GM12878 (cell line): ENCODE results near the gene MRPL46. TPM values are rescaled to one million over a fixed set of nuclear protein-coding genes. Genes with fewer than 3 reads are reported as not detected.
A peak's percentile ranks its signal among the peaks of the same experiment; 100 is the strongest.

Experiments
- ATAC-seq: fragments of 200-7000 bp; cut with Tn5 transposase; 3 replicates; pipeline ENCODE4 v1.9.1; 2020; ENCODE audit warnings: mild to moderate bottlenecking, moderate library complexity
- BruUV-seq: library from RNA; stranded (reverse); fragments of 400-500 nt; replicated peaks from 2 replicates; lab custom pipeline; 2021; lab: Mats Ljungman, UMichigan
- CTCF ChIA-PET: fragments of 300-600 bp; sonication (Branson Sonifier 250); formaldehyde crosslinking; extraction: SDS; loops from one replicate; lab custom pipeline; 2021; ENCODE audit warnings: inconsistent platforms; lab: Yijun Ruan, JAX
- POLR2A ChIA-PET: fragments of 350-600 bp; formaldehyde crosslinking; extraction: SDS; loops from one replicate; lab custom pipeline; 2021; ENCODE audit warnings: inconsistent platforms; lab: Charles Lee
- RAD21 ChIA-PET: fragments of 300-600 bp; sonication (Branson Sonifier 250); formaldehyde crosslinking; loops from one replicate; lab custom pipeline; 2023; ENCODE audit warnings: antibody characterized with exemption; ENCODE audit not compliant: unreplicated experiment; lab: Charles Lee
- SMC1A ChIA-PET: fragments of 300-600 bp; sonication (Branson Sonifier 250); formaldehyde crosslinking; loops from one replicate; lab custom pipeline; 2023; ENCODE audit not compliant: unreplicated experiment, uncharacterized antibody; lab: Charles Lee
- DNase-seq: peaks from one replicate; pipeline ENCODE4 v3.0.0-alpha.2; 2011; ENCODE audit warnings: low read depth, low spot score
- FAIRE-seq: peaks from 3 replicates; lab custom pipeline; 2011; peaks lifted over from hg19 to GRCh38; lab: Jason Lieb, UNC
- H2AFZ ChIP-seq: 2 replicates; pipeline ENCODE4 v1.6.0; 2011; ENCODE audit warnings: low read depth, low read length, control low read depth; ENCODE audit not compliant: control insufficient read depth
- H3K27ac ChIP-seq: 2 replicates; pipeline ENCODE4 v1.5.1; 2011; ENCODE audit warnings: control low read depth; ENCODE audit not compliant: control insufficient read depth, insufficient read depth
- H3K27me3 ChIP-seq, 2 experiments: replicated peaks in 1 of 2; 2 replicates each; pipeline versions ENCODE4 v1.6.0 to v1.6.1; 2011; ENCODE audit warnings: low read length in 1 of 2; ENCODE audit not compliant: control insufficient read depth in 2 of 2, insufficient read depth in 2 of 2
- H3K36me3 ChIP-seq, 2 experiments: 2 replicates each; pipeline ENCODE4 v1.5.1; 2011; ENCODE audit warnings: low read length in 1 of 2; ENCODE audit not compliant: control insufficient read depth in 2 of 2, insufficient read depth in 2 of 2
- H3K4me1 ChIP-seq: 2 replicates; pipeline ENCODE4 v1.6.1; 2011; ENCODE audit warnings: mild to moderate bottlenecking, low read length, moderate library complexity, mixed read lengths; ENCODE audit not compliant: control insufficient read depth, insufficient read depth
- H3K4me2 ChIP-seq: 2 replicates; pipeline ENCODE4 v1.6.0; 2011; ENCODE audit warnings: control low read depth; ENCODE audit not compliant: control insufficient read depth, insufficient read depth
- H3K4me3 ChIP-seq: fragments of 200-600 bp; sonication (generic); 2 replicates; pipeline ENCODE4 v1.5.1; 2016
- H3K79me2 ChIP-seq: 2 replicates; pipeline ENCODE4 v1.6.0; 2011; ENCODE audit warnings: low read length; ENCODE audit not compliant: control insufficient read depth, insufficient read depth
- H3K9ac ChIP-seq: 2 replicates; pipeline ENCODE4 v1.8.0; 2011; ENCODE audit warnings: low read length, control low read depth, mixed read lengths; ENCODE audit not compliant: control insufficient read depth, insufficient read depth
- H3K9me3 ChIP-seq: replicated peaks from 3 replicates; pipeline ENCODE4 v1.5.1; 2011; ENCODE audit warnings: mild to moderate bottlenecking, low read length; ENCODE audit not compliant: control insufficient read depth, insufficient read depth
- H4K20me1 ChIP-seq: 2 replicates; pipeline ENCODE4 v1.6.0; 2011; ENCODE audit not compliant: control insufficient read depth, insufficient read depth
- ATF2 ChIP-seq: IDR thresholded peaks from 2 replicates; pipeline ENCODE4 v1.6.1; 2012; ENCODE audit warnings: low read length, inconsistent platforms
- BCL11A ChIP-seq: IDR thresholded peaks from 2 replicates; pipeline ENCODE4 v1.6.1; 2011; ENCODE audit warnings: low read depth, low read length
- JUNB ChIP-seq: IDR thresholded peaks from 2 replicates; pipeline ENCODE4 v1.6.1; 2016; ENCODE audit warnings: antibody characterized with exemption, mild to moderate bottlenecking
- MXI1 ChIP-seq: fragments of 150-350 bp; IDR thresholded peaks from 2 replicates; pipeline ENCODE4 v1.6.1; 2011; ENCODE audit warnings: low read depth, mild to moderate bottlenecking, inconsistent platforms, low read length, improper control_type of control experiment
- NRF1 ChIP-seq: conservative IDR thresholded peaks from 2 replicates; pipeline ENCODE4 v1.6.1; 2011; ENCODE audit warnings: mild to moderate bottlenecking, low read depth, low read length, improper control_type of control experiment
- PML ChIP-seq: IDR thresholded peaks from 2 replicates; pipeline ENCODE4 v1.6.1; 2012; ENCODE audit warnings: low read length, inconsistent platforms
- RUNX3 ChIP-seq: IDR thresholded peaks from 2 replicates; pipeline ENCODE4 v1.6.1; 2012; ENCODE audit warnings: low read length, inconsistent platforms
- ZNF622 ChIP-seq: fragments of 450-650 bp; IDR thresholded peaks from 2 replicates; pipeline ENCODE4 v1.6.1; 2017; ENCODE audit warnings: mild to moderate bottlenecking, inconsistent platforms
- WGBS: methylation state at CpG from one replicate; pipeline ENCODE4 v1.1.6; 2016; ENCODE audit warnings: low lambda C conversion rate; ENCODE audit not compliant: insufficient replicate concordance, insufficient coverage; ENCODE audit errors: missing lambda C conversion rate; 5-methylcytosine and 5-hydroxymethylcytosine counted together
- in situ Hi-C: fragments of 300-500 bp; cut with MboI; formaldehyde crosslinking; loops from 9 replicates; pipeline ENCODE4 v1.14.3; 2018; ENCODE audit warnings: mixed read lengths
- intact Hi-C: fragments of 100-400 bp; cut with micrococcal nuclease; formaldehyde crosslinking; loops from one replicate; pipeline ENCODE4 v1.14.2; 2022; ENCODE audit not compliant: unreplicated experiment
- polyA plus RNA-seq, 11 experiments: library from polyadenylated mRNA; depleted of rRNA in 4 of 11; unstranded in 6 of 11; stranded (reverse) in 5 of 11; fragments of >200 nt; fragmentation: Nextera tagmentation in 4 of 11; fragmentation: Illumina TruSeq in 1 of 11; extraction: Ambion mirVana in 4 of 11; extraction: Trizol in 1 of 11; gene quantifications; 1 replicate in 1 of 11; 2 replicates in 10 of 11; pipeline versions ENCODE4 v1.2.1 to v1.2.3, GENCODE V29; 2011 to 2016; ENCODE audit warnings: inconsistent platforms in 2 of 11, missing spikeins in 2 of 11, low read depth in 1 of 11
- total RNA-seq, 4 experiments: library from RNA; depleted of rRNA in 3 of 4; stranded (reverse); fragments of >200 nt in 3 of 4; fragmentation: Illumina TruSeq in 1 of 4; extraction: Trizol in 1 of 4; gene quantifications; 2 replicates each; pipeline versions ENCODE4 v1.2.1 to v1.2.3, GENCODE V29; 2013 to 2021
- TF ChIP-seq, protein P1 (sequence below): IDR thresholded peaks from 2 replicates; pipeline ENCODE4 v1.6.1; 2011; ENCODE audit warnings: borderline replicate concordance, low read depth, mild to moderate bottlenecking, moderate library complexity, mixed read lengths, low read length; ENCODE audit not compliant: insufficient read depth; ENCODE audit errors: extremely low read length

MRPL46 gene
- total and polyA plus RNA-seq, 10 of the 15 experiments (the other 5 are each of a cell fraction or from before 2014, with no cell fraction given), result 37.4 to 96.7 (median 52.9) TPM

DNA sequence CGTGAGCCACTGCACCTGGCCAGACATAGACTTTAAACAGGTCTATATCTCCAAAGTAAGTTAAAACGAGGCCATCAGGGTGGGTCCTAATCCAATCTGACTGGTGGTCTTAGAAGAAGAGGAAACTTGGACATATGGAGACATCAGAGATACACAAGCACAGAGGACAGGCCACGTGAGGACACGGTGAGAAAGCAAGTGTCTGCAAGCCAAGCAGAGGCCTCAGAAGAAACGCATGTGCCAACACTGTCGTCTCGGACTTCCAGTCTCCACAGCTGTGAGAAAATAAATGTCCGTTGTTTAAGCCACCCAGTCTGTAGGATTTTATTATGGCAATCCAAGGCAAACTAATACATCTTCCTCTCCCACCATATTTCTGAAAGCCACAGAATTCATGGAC is 43.9 kb downstream of the MRPL46 start:
- intact Hi-C loops, result no loop called here
- BruUV-seq, result no TSS peak
- no peak overlapping the region for H2AFZ ChIP-seq
- no peak overlapping the region for H3K4me3 ChIP-seq
- no peak for ATAC-seq
- CTCF ChIA-PET, result no interaction called here
- no peaks in the 10 kb centered on the region for H3K79me2 ChIP-seq
- H3K4me1 ChIP-seq, result no peaks in the 10 kb centered on the region
- no peak overlapping the region for H3K9ac ChIP-seq
- WGBS, result 44% methylated on average over 8 of the region's 8 CpGs
- POLR2A ChIA-PET, result no interaction called here
- DNase-seq, result no peak
- no peak for FAIRE-seq
- SMC1A ChIA-PET, result no interaction called here
- H3K27ac ChIP-seq, result no peak overlapping the region
- no peaks in the 10 kb centered on the region for H3K9me3 ChIP-seq
- H3K27me3 ChIP-seq, result peaks cover 1 to 2% of the 10 kb centered on the region in 2 experiments; a peak in 2 of 4 replicates
- in situ Hi-C loops, result no loop called here
- no peaks in the 10 kb centered on the region for H3K36me3 ChIP-seq
- no peaks in the 10 kb centered on the region for H4K20me1 ChIP-seq
- TF ChIP-seq PML (no peak), ZNF622 (no peak)
- TF ChIP-seq, protein P1, sequence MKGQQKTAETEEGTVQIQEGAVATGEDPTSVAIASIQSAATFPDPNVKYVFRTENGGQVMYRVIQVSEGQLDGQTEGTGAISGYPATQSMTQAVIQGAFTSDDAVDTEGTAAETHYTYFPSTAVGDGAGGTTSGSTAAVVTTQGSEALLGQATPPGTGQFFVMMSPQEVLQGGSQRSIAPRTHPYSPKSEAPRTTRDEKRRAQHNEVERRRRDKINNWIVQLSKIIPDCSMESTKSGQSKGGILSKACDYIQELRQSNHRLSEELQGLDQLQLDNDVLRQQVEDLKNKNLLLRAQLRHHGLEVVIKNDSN, result no peak
- no peak overlapping the region for H3K4me2 ChIP-seq
- RAD21 ChIA-PET, result no interaction called here

GRCh38 chr15:88419830-88420229 is 47.4 kb downstream of the MRPL46 start:
- BruUV-seq, result no TSS peak
- H3K9ac ChIP-seq, result no peak overlapping the region
- 0% methylated on average over 3 of the region's 3 CpGs for WGBS
- no peaks in the 10 kb centered on the region for H3K79me2 ChIP-seq
- no peak overlapping the region for H3K4me2 ChIP-seq
- ChIA-PET POLR2A (no interaction called here), CTCF (no interaction called here)
- in situ Hi-C loops (no loop called here), intact Hi-C loops (no loop called here)
- H3K27me3 ChIP-seq, result no peaks in the 10 kb centered on the region
- no peak overlapping the region for H3K27ac ChIP-seq
- H3K4me3 ChIP-seq, result no peak overlapping the region
- FAIRE-seq, result no peak
- no peaks in the 10 kb centered on the region for H4K20me1 ChIP-seq
- no peaks in the 10 kb centered on the region for H3K36me3 ChIP-seq
- H3K9me3 ChIP-seq, result no peaks in the 10 kb centered on the region
- peak; percentile 66 for ATAC-seq
- 0 out of 2 replicates have a peak, but pooled peaks have one; percentile 20 for TF ChIP-seq ATF2
- TF ChIP-seq NRF1, result no peak
- peak; percentile 78 for TF ChIP-seq JUNB
- TF ChIP-seq MXI1, result no peak
- TF ChIP-seq BCL11A, result 0 out of 2 replicates have a peak, but pooled peaks have one; percentile 26
- TF ChIP-seq RUNX3, result peak; percentile 69
- TF ChIP-seq, all 136 proteins: peak for 4
- no peak for DNase-seq
- no peak overlapping the region for H2AFZ ChIP-seq
- ChIA-PET SMC1A (no interaction called here), RAD21 (no interaction called here)
- no peaks in the 10 kb centered on the region for H3K4me1 ChIP-seq
